WTC11 (cell line): Measurements from ENCODE around the gene TAF13. TPM values are rescaled to one million over a fixed set of nuclear protein-coding genes. Genes with fewer than 3 reads are reported as not detected.
A peak's percentile ranks its signal among the peaks of the same experiment; 100 is the strongest.
"Not testable (repeated sequence)": the region's sequence is repeated elsewhere in the genome, so short reads cannot be mapped to it uniquely, and the experiment has no call there.

ENCODE experiments used
- ATAC-seq: fragments of 200-7000 bp; cut with Tn5 transposase; 2 replicates; pipeline ENCODE4 v1.10.0; 2021; ENCODE audit warnings: mild to moderate bottlenecking, moderate library complexity
- CTCF ChIA-PET: fragments of 300-600 bp; sonication (Branson Sonifier 250); formaldehyde crosslinking; loops from one replicate; lab custom pipeline; 2021; ENCODE audit warnings: antibody characterized with exemption; lab: Charles Lee
- POLR2A ChIA-PET: fragments of 350-600 bp; sonication (Branson Sonifier 250); formaldehyde crosslinking; loops from one replicate; lab custom pipeline; 2021; ENCODE audit warnings: antibody characterized with exemption; lab: Charles Lee
- DNase-seq: peaks from one replicate; pipeline ENCODE4 v3.0.0; 2021; ENCODE audit warnings: low spot score
- H3K27ac Mint-ChIP-seq: 2 replicates; pipeline ENCODE4 v1.8.0; 2021; ENCODE audit warnings: mixed read lengths
- H3K27me3 Mint-ChIP-seq: 2 replicates; pipeline ENCODE4 v1.8.0; 2021; ENCODE audit warnings: low read depth, mild to moderate bottlenecking, moderate library complexity, mixed read lengths
- H3K36me3 Mint-ChIP-seq: 2 replicates; pipeline ENCODE4 v1.8.0; 2021; ENCODE audit warnings: mixed read lengths
- H3K4me1 Mint-ChIP-seq: 2 replicates; pipeline ENCODE4 v1.8.0; 2022; ENCODE audit warnings: mixed read lengths
- H3K4me3 Mint-ChIP-seq: 2 replicates; pipeline ENCODE4 v1.8.0; 2021; ENCODE audit warnings: mild to moderate bottlenecking, moderate library complexity, mixed read lengths
- H3K9me3 Mint-ChIP-seq: 2 replicates; pipeline ENCODE4 v1.8.0; 2021; ENCODE audit warnings: mixed read lengths
- E2F1 ChIP-seq: sonication (generic); formaldehyde crosslinking; IDR thresholded peaks from 2 replicates; pipeline ENCODE4 v1.8.0; 2022; ENCODE audit warnings: mild to moderate bottlenecking, missing genetic modification reagents
- FOXP1 ChIP-seq: sonication (generic); formaldehyde crosslinking; IDR thresholded peaks from 2 replicates; pipeline ENCODE4 v1.8.0; 2022; ENCODE audit warnings: missing genetic modification reagents, mild to moderate bottlenecking, moderate library complexity, borderline replicate concordance
- FOXP4 ChIP-seq: sonication (generic); formaldehyde crosslinking; IDR thresholded peaks from 2 replicates; pipeline ENCODE4 v1.8.0; 2022; ENCODE audit warnings: mild to moderate bottlenecking, missing genetic modification reagents
- IRF2 ChIP-seq: sonication (generic); formaldehyde crosslinking; IDR thresholded peaks from 2 replicates; pipeline ENCODE4 v1.8.0; 2022; ENCODE audit warnings: low read depth, missing genetic modification reagents, borderline replicate concordance
- KAT7 ChIP-seq: sonication (generic); formaldehyde crosslinking; IDR thresholded peaks from 2 replicates; pipeline ENCODE4 v1.8.1; 2023; ENCODE audit warnings: missing genetic modification reagents, mild to moderate bottlenecking, borderline replicate concordance
- PRDM15 ChIP-seq: sonication (generic); formaldehyde crosslinking; IDR thresholded peaks from 2 replicates; pipeline ENCODE4 v1.8.0; 2022; ENCODE audit warnings: missing genetic modification reagents
- RELA ChIP-seq: sonication (generic); formaldehyde crosslinking; IDR thresholded peaks from 2 replicates; pipeline ENCODE4 v1.8.1; 2022; ENCODE audit warnings: missing genetic modification reagents, mild to moderate bottlenecking, borderline replicate concordance
- SOX15 ChIP-seq: fragments of 250-450 bp; sonication (Bioruptor Pico); IDR thresholded peaks from 2 replicates; pipeline ENCODE4 v1.9.0; 2021; ENCODE audit warnings: mild to moderate bottlenecking
- TEAD4 ChIP-seq: sonication (generic); formaldehyde crosslinking; IDR thresholded peaks from 2 replicates; pipeline ENCODE4 v1.8.0; 2022; ENCODE audit warnings: mild to moderate bottlenecking, missing genetic modification reagents
- ZNF263 ChIP-seq: sonication (generic); formaldehyde crosslinking; IDR thresholded peaks from 2 replicates; pipeline ENCODE4 v1.8.1; 2022; ENCODE audit warnings: low read depth, mild to moderate bottlenecking, moderate library complexity, missing genetic modification reagents
- ZNF416 ChIP-seq: fragments of 250-450 bp; sonication (Bioruptor Pico); IDR thresholded peaks from 2 replicates; pipeline ENCODE4 v1.9.0; 2021; ENCODE audit warnings: mild to moderate bottlenecking, inconsistent platforms
- ZNF423 ChIP-seq: fragments of 250-450 bp; sonication (Bioruptor Pico); IDR thresholded peaks from 2 replicates; pipeline ENCODE4 v2.1.2; 2022; ENCODE audit warnings: mild to moderate bottlenecking, moderate library complexity
- ZSCAN18 ChIP-seq: fragments of 250-450 bp; sonication (Bioruptor Pico); IDR thresholded peaks from 2 replicates; pipeline ENCODE4 v2.1.2; 2022; ENCODE audit warnings: mild to moderate bottlenecking, moderate library complexity
- total RNA-seq: library from RNA; stranded (reverse); gene quantifications from 3 replicates; pipeline ENCODE4 v1.2.3, GENCODE V29; 2021

The TAF13 gene
- total RNA-seq, 1 experiment from 2014 or later = 43.0 TPM

- no peaks in the 10 kb centered on the region for H3K27me3 Mint-ChIP-seq
- no peak for ATAC-seq
- H3K9me3 Mint-ChIP-seq = no peaks in the 10 kb centered on the region
- ChIA-PET CTCF (interaction anchor here (0.6 to 1.3 kb wide), 2 partner anchors 15 to 418 kb away, joined by 4 read pairs; partner anchors contain the start of gene TAF13), POLR2A (interaction anchor here (1.2 kb wide), 1 partner anchor 19 kb away, joined by 4 read pairs; the partner anchor contains the start of gene WDR47)
- no peak for DNase-seq
- peaks cover 23% of the 10 kb centered on the region for H3K36me3 Mint-ChIP-seq
- no peaks in the 10 kb centered on the region for H3K4me1 Mint-ChIP-seq
- H3K4me3 Mint-ChIP-seq = no peak overlapping the region
- TF ChIP-seq ZNF416 (CRISPR knock-in tag) (no peak), RELA (CRISPR knock-in tag) (no peak), FOXP1 (CRISPR knock-in tag) (no peak), ZNF263 (no peak)
- peak overlapping the region; percentile 15; the same call in 1 of the 2 replicates for H3K27ac Mint-ChIP-seq
These were observed 15.1 kb downstream of the TAF13 start for GRCh38 chr1:109060707-109061106.

GRCh38 chr1:109059026-109059425 lies 16.8 kb downstream of the TAF13 start:
- no peak for TF ChIP-seq KAT7 (CRISPR knock-in tag)
- no peak for TF ChIP-seq FOXP4 (CRISPR knock-in tag)
- TF ChIP-seq SOX15 = no peak
- TF ChIP-seq IRF2 (CRISPR knock-in tag) = no peak
- no peak for TF ChIP-seq ZNF423
- no peak for TF ChIP-seq ZSCAN18 (CRISPR knock-in tag)
- TF ChIP-seq TEAD4 = no peak
- Mint-ChIP-seq H3K27me3 (no peaks in the 10 kb centered on the region), H3K9me3 (no peaks in the 10 kb centered on the region), H3K4me1 (no peaks in the 10 kb centered on the region), H3K4me3 (no peak overlapping the region), H3K36me3 (peaks cover 12% of the 10 kb centered on the region), H3K27ac (no peak overlapping the region)
- ATAC-seq = no peak
- DNase-seq = no peak
- ChIA-PET CTCF (interaction anchor here (0.7 to 1.1 kb wide), 2 partner anchors 10 to 17 kb away, joined by 3 read pairs; partner anchors contain the start of gene TAF13), POLR2A (no interaction called here)

- Mint-ChIP-seq H3K27ac (no peak overlapping the region), H3K4me1 (no peaks in the 10 kb centered on the region), H3K9me3 (peaks cover 4% of the 10 kb centered on the region; the same call in 1 of the 2 replicates), H3K27me3 (peaks cover 3% of the 10 kb centered on the region; the same call in 1 of the 2 replicates), H3K4me3 (no peak overlapping the region), H3K36me3 (0 out of 2 replicates have a peak, but pooled peaks cover 4% of the 10 kb centered on the region)
- ChIA-PET POLR2A (no interaction called here), CTCF (no interaction called here)
- ATAC-seq (no peak), DNase-seq (no peak)
- no peak for TF ChIP-seq PRDM15
- no peak for TF ChIP-seq E2F1 (CRISPR knock-in tag)
These were observed 19.7 kb downstream of the TAF13 start for GRCh38 chr1:109056064-109056463.

GRCh38 chr1:109052145-109052544 lies 23.7 kb downstream of the TAF13 start:
- H3K27ac Mint-ChIP-seq, H3K4me3 Mint-ChIP-seq, H3K4me1 Mint-ChIP-seq, CTCF ChIA-PET, DNase-seq, ATAC-seq, H3K27me3 Mint-ChIP-seq, H3K36me3 Mint-ChIP-seq, H3K9me3 Mint-ChIP-seq, POLR2A ChIA-PET: not testable (repeated sequence)
